GM19324 (cell line): ENCODE results near the gene MEX3C.
A peak's percentile ranks its signal among the peaks of the same experiment; 100 is the strongest.

Experiments used
- ATAC-seq: cut with Tn5 transposase; IDR thresholded peaks from one replicate; pipeline ENCODE4 v1.9.1; 2021; ENCODE audit warnings: mild to moderate bottlenecking, moderate library complexity; ENCODE audit not compliant: unreplicated experiment, low FRiP score

The MEX3C gene

DNA sequence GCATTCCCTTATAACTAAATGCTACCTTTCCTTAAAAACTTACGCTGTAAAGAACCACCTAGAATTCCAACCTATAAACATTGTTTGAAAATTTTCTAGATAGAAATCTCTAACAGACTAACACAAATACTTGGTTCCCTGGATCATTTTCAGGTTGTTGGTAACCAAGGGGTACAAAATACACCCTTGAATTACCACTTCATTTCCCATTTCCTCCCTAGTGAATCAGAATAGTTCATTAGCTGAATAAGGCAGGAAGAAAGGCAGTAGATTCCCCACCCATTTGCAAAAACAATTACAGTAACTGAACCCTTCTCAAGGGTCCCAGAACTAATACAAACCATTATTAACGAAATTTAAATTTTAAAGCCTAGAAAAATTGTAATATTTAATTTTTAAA lies 5.5 kb downstream of the MEX3C start:
- ATAC-seq: no peak

DNA sequence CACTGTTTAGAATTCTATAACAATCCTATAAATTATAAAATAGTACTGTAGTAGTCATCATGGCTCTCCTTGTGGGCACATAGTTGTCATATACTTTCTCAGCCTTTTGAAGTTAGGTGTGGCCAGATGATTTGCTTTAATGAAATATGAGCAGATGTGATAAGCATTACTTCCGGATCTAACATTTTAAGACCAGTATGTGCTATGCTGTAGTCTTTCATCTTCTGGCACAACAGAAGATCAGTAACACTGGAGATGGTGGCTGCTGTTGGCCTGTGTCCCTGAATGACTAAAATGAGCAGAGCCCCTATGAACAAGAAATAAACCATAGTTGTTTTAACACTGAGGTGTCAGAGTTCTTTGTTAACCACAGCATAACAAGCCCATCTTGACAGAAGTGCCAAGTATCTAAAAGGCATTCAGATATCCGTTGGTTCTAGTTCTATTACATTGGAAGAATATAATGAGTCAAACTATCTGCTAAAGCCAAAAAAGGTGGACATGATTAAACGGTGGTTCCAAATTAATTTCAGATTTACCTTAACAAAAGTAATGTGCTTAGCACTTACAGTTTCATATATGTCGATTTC lies 6.3 kb downstream of the MEX3C start:
- ATAC-seq: no peak

DNA sequence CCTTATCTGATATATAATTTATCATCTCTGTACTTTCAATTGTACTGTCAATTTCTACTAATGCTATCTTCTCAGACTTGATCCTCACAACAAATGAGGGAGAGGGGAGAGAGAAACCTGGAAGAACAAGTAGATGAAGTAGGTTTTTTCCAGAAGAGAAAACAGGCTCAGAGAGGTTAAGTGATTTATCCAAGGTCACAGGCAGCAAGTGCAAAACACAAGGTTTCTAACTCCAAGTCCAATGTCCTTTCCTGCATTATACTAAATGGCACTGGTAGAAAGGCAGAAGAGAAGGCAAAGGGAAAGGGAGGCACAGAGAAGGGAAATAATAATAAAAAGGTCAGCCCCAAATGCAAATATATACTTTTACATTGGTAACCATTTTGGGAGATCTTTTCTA lies 7.5 kb downstream of the MEX3C start:
- no peak for ATAC-seq

DNA sequence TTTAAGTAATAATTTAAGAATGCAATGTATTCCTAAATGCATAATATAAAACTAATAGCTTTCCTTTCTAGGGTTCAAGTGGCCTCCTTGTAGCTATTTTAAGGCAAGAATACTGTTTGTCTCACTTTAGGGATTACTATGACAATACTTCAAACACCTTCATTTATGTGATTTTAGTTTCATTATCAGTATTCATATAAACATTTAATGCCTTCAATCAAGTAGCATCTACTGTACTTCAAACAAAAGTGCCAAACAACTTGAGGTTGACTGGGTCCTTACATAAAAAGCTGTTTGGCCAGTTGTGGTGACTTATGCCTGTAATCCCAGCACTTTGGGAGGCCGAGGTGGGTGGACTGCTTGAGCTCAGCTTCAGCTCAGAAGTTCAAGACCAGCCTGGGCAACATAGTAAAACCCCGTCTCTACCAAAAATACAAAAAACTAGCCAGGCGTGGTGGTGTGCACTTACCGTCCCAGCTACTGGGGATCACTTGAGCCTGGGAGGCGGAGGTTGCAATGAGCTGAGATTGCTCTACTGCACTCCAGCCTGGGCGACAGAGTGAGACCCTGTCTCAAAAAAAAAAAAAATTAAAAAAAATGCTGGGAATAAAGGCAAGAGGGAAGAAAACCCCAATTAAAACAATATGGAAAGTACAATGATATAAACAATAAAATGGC lies 9.3 kb downstream of the MEX3C start:
- no peak for ATAC-seq

DNA sequence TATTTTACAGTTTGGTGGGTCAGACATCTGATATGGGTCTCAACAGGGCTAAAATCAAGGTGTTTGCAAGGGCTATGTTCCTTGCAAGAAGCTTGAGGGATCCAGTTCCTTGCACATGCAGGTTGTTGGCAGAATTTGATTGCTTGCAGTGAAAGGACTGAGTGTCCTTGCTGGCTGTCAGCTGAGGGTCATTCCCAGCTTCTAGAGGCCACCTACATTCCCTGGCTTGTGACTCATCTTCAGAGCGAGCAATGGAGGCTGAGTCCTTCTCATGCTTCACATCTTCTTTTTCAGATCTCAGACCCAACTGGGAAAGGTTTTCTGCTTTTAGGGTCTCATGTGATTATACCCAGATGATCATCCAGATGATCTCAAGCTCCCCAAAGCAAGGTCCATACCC lies 12.4 kb downstream of the MEX3C start:
- ATAC-seq: no peak

DNA sequence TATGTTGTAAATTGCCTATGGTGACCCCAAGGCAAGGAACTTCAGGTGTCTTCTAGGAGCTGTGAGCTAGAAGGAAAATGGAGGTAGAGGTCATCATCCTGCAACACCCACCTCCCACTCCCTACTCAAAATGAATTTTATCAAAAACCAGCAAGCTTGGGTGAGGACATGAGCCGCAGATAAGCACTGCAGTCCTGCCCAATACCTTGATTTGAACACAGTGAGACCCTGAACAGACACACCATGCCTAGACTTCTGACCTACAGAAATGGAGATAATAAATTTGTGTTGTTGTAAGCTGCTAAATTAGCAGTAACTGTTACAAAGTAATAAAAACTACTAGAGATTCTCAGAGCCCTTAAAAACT lies 13.4 kb downstream of the MEX3C start:
- no peak for ATAC-seq

DNA sequence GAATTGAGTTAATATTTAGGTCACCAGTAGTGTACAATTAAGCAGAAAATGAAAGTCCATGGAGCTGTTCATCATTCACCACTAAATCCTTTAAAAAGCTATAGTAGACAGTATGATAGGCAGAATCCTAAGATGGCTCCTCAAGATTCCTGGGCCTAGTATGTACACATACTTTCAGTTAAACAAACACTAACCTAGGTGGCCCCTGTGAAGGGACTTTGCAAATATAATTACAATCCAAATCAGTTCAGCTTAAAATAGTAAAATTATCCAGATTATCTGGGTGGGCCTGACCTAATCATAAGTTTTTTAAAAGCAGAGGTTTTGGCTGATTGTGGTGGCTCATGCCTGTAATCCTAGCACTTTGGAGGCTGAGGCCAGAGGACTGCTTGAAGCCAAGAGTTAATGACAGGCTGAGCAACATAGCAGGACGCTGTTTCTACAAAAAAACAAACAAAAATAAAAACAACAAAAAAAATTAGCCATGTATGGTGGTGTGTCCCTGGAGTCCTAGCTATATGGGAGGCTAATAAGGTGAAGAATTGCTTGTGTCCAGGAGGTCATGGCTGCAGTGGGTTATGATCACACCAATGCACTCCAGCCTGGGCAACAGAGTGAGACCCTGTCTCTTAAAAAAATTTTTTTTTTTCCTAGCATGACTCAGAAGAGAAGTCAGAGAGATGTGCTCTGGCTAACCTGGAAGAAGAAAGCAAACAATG lies 13.9 kb downstream of the MEX3C start:
- ATAC-seq: no peak

DNA sequence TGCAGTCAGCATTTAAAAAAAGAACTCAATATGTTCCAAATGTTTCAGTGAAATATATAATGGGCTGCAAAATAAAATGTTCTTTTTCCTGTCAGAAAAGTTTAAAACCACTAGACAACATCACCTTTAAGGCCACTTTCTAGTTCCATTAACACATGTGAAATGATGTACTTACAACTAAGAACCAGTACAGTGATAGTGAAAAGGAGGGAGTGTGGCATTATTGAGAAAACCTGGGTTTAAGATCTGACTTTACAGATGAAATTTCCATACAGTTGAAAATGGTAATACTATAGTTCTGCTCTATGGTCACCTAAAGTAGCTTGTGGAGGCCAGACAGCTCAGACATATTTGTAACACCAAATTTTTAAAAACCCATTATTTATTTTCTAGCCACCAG lies 14.7 kb downstream of the MEX3C start:
- no peak for ATAC-seq

DNA sequence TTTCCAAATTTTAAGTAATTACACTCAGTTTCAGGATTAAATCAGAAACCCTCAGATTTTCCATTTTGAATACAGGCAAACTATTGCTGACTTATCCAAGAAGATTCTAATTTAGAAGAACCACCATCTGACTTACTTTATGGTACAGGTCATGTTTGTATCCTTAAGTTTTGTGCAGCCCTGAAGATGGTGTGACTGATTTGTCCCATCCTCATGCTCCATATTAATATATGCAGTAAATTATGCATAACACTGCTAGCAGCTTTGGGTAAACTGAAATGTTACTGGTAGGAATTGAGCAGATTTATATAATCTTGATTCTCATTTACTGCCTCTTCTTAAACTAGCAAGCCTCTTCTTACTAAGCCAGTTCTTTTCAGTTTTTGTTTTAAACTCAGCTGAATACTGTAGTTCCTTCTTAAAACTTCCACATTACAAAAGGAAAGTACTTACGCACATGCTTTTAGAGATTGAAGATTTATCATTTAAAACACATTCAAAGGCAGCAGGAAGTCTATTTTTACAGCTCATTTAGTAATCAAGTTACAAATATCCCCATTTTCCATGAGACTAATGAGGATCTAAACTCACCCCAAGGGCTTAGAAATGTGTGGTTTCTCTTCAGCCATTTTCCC lies 25.7 kb downstream of the MEX3C start:
- ATAC-seq: no peak

DNA sequence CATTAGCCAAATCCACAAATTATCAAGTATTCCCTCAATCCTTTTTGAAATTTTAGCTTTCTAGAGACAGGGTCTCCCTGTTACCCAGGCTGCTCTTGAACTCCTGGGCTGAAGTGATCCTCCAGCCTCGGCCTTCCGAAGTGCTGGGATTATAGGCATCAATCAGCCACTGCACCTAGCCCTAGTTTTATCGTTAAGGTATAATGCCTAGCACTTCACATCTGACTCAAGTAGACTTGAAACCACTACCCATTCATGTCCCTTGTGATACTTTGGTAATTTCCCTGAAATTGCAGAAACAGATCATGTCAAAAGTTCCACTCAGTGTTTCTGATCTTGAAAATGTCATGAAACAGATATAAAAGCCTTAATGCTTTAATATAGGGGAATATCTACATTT lies 26.3 kb downstream of the MEX3C start:
- ATAC-seq: no peak

DNA sequence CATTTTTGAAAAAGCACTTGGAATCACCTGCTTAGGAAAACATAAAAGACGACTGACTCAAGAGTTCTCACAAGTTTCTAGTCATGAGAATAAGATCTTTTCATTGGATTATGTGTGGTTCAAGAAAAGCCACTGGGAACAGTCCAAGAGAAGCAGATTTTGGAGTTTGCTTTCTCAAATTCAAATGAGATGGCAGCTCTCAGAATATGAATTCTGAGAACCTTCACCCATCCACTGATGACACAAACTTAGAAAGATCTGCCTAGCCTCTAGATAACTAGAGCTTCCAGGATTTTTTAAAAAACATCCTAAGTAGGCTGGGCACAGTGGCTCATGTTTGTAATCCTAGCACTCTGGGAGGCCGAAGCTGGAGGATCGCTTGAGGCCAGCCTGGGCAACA lies 26.8 kb downstream of the MEX3C start:
- ATAC-seq: no peak

DNA sequence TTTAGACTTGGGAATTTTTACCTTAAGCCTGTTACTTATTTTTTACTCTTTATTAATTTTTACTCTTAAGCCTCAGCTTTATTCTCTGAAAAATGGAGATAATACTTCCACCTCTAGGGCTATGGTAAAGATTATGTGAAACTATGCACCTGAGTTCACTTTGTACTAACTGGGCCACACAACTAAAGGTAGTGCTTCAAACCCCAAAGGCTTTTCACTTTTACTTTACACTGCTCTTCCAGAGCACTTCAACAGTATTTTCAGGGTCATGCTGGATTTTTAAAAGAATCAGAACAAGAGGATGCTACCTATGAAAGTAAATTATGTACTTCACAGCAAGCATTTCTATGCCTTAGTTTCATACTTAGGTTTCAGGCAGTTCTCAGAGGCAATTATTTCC lies 27.8 kb downstream of the MEX3C start:
- no peak for ATAC-seq

DNA sequence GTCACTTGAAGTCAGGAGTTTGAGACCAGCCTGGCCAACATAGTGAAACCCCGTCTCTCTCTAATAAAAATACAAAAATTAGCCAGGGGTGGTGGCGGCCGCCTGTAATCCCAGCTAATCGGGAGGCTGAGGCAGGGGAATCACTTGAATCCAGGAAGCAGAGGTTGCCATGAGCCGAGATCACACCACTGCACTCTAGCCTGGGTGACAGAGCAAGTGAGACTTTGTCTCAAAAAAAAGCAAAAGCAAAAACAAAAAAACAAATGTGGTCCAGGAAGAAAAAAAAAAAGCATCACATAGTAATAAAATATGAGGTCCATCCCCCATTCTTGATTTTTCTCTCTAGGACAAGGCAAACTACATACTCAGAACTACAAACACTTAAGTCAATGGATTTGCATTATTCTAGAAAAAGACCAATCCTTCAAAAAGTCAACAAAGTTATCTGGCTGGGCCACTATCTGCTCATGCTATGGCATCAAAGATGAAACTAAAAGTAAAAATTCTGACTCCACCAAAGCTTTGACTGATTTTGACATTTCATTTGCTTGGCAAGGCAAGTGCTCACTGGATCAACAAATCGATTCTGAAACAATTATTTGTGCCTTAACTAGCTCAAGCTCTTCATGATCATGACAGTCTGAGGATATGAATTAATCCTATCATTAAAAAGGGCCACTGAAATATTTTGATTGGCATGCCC lies 28.4 kb downstream of the MEX3C start:
- peak; percentile 67 for ATAC-seq

DNA sequence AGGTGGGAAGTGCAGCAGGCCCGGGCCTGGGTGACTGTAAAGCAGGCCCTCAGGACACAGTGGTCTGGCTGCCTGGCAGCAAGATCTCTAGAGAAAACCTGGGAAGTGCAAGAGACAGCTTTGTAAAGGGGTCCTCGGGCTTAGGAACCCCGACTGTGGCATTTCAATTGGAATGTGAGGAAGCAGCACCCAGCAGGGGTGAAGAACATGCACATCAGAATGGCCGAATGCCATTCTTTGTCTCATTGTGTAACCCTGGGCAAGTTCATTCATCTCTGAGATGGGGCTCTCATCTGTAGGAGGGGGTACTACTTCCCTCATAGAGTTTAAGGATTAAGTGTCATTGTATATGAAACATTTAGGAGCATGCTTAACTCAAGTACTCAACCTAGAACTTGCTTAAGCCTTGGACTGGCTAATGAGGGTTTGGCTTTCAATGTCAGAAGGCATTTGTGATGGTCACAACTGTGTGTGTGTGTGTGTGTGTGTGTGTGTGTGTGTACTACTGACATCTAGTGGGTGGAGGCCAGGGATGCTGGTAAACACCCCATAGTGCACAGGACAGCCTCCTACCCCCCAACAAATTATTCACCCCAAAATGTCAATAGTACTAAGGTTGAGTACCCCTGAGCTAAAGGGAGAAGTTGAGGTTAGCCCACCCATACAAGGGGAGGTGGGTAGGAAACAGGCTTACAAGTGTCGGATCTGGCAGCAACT lies 29.3 kb downstream of the MEX3C start:
- ATAC-seq: no peak

DNA sequence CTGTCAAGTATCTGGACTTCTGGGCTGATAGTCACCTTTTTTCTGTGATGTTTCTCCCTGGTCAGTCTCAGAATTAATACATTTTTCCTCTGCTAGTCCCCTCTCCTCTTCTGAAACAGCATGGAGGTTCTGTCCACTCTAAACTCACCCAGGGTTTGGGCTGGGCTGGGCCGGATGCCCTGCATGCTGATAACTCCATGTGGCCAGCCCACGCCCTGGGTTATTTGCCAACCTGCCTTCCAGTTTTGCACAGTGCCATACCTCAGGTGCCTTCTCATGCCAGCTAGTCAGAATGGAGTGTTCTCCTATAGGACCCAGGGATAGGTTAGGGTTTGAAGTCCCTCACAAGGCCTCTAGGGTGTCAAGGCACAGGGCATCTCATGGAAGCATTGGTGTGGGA lies 32.2 kb downstream of the MEX3C start:
- ATAC-seq: no peak

DNA sequence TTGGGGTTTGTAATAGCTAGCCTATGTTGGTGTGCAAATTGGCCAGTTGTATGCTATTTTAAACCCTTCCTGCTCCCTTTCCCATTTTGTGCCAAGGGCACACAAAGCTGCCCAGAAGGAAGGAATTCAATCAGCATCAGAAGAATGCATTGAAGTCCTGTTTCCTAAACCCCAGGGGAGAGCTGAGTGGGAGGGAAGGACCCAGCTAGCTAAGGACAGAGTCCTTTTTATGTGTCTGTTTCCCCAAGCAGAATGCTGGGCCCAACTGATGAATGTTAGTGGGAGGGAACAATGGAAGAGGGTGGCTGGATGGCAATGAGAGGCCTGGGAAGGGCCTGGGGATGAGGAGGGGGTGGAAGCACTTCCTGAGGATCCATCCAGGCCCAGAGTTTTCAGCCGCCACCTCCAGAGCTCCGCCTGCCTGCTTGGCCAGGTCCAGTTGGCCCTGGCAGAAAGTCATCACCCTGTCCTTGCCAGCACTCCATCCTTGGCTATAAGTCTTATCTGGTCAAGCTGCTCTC lies 32.7 kb downstream of the MEX3C start:
- ATAC-seq: no peak

DNA sequence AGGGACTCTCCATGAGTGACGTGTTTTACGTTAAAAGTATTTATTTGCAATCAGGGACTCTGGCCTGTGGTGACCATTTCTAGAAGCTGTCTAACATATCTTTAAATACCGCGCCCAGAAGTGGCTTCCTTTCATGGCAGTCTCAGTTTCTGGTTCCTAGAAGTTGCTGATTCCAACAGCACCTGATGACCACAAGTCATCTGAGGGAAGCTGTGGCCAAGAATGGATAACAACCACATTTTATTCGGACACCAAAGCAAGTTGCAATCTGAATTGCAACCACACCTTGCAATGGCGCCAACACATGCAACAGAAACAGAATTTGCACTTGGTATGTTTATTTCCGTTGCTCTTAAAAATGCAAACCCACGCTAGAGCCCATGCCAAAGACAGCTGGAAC lies 33.1 kb downstream of the MEX3C start:
- no peak for ATAC-seq

DNA sequence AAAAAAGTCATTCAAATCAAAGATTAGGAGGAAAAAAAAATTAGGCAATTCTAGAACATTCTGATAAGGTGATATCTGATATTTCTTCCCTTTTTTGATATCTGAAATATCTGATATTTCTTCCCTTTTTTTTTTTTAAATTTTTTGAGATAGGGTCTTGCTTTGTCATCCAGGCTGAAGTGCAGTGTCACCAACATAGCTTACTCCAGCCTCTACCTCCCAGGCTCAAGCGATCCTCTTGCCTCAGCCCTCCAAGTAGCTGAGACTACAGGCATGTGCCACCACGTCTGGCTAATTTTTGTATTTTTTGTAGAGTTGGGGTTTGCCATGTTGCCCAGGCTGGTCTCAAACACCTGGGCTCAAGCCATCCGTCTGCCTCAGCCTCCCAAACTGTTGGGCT lies 33.9 kb downstream of the MEX3C start:
- no peak for ATAC-seq

DNA sequence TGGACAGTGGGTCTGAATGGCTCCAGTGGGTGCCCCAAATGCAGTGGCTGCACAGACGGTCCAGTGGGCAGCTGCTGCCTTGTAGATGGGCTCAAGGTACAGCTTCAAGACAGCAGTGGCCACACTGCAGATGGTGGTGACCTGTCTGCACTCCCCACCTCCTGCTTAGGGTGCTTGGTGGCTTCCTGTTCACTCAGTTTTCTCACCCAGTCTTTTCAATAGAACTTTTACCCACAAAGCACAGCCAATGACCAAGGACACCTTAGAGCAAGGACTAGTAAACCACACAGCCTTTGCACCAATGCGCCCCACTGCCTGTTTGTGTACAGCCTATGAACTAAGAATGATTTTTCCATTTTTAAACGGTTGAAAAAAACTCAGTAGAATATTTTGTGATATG lies 34.9 kb downstream of the MEX3C start:
- ATAC-seq: no peak

DNA sequence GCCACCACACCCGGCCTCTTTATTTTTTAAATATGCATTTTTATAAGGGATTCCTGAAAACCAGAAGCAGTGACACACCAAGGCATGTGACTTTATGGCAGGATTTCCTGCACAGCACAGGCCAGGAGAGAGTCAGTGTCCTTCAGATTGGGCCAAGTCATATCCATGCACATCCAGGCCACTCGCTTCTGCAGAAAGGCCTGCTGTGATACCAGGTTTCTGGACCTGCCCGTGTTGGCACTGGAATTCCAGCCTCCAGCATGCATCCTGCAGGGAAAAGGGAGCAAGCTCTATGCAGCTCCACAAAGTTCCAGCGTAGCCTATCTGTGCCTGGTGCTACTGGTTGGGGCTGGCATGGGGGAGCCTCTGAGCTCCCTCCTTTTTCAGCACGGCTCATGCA lies 36.8 kb downstream of the MEX3C start:
- no peak for ATAC-seq
